ENCODE data around the gene C2CD4C. TPM values are rescaled to one million over a fixed set of nuclear protein-coding genes. Genes with fewer than 3 reads are reported as not detected.

Gene C2CD4C
- total RNA-seq, 1 experiment from 2014 or later: 7.1 TPM

GRCh38 chr19:424546-424945, 15.6 kb upstream of the C2CD4C start:
- Histone ChIP-seq H3K4me2 (ENCODE audit: low read length) (no peak overlapping the region), H3K4me3 (replicated peaks in 1 of 2; ENCODE audit: low read depth in 1 of 2, low read length in 2 of 2) (no peak overlapping the region), H3K9me3 (ENCODE audit: control insufficient read depth in 1 of 2, insufficient read depth in 1 of 2, low read depth in 1 of 2, low read length in 2 of 2) (no peaks in the 10 kb centered on the region), H3K4me1 (ENCODE audit: control insufficient read depth in 1 of 2, insufficient read depth in 2 of 2, low read length in 2 of 2) (no peaks in the 10 kb centered on the region), H3K79me2 (ENCODE audit: insufficient read depth, low read length) (no peaks in the 10 kb centered on the region), H3K9ac (ENCODE audit: low read length) (no peak overlapping the region), H3K27me3 (ENCODE audit: insufficient read depth, low read length) (no peaks in the 10 kb centered on the region), H3K36me3 (ENCODE audit: control insufficient read depth in 1 of 2, insufficient read depth in 2 of 2, low read length in 2 of 2) (no peaks in the 10 kb centered on the region), H4K20me1 (ENCODE audit: insufficient read depth) (no peaks in the 10 kb centered on the region), H2AFZ (ENCODE audit: low read depth, low read length, poor library complexity, severe bottlenecking) (no peak overlapping the region), H3K27ac (ENCODE audit: low read depth, low read length) (no peak overlapping the region), H3K9me2 (ENCODE audit: insufficient read depth) (no peaks in the 10 kb centered on the region)
- ChIA-PET POLR2A (no interaction called here), CTCF (no interaction called here), RAD21 (ENCODE audit: low non-redundant PET in 1 of 2, low total read pairs in 2 of 2, uncharacterized antibody in 2 of 2, unreplicated experiment in 2 of 2) (no interaction called here)
- ATAC-seq (no peak), DNase-seq (ENCODE audit: low read depth, low spot score) (no peak)
- intact Hi-C loops (cut with micrococcal nuclease): no loop called here
- no TSS peak for BruUV-seq (replicated peaks)
- TF ChIP-seq EZH2phosphoT487 (IDR thresholded peaks at IDR 0.05; ENCODE audit: borderline replicate concordance): no peak
- TF ChIP-seq ATF3 (IDR thresholded peaks at IDR 0.05): no peak
- TF ChIP-seq JUND (IDR thresholded peaks at IDR 0.05): no peak
- no peak for TF ChIP-seq ZBTB33 (IDR thresholded peaks at IDR 0.05; ENCODE audit: extremely low read depth, insufficient replicate concordance, low read length)
- TF ChIP-seq SRF (IDR thresholded peaks at IDR 0.05; ENCODE audit: low read depth): no peak
- TF ChIP-seq SIN3A (IDR thresholded peaks at IDR 0.05; ENCODE audit: low read depth): no peak
- no peak for TF ChIP-seq REST (IDR thresholded peaks at IDR 0.05; ENCODE audit: low read depth)
- no peak for TF ChIP-seq ZFX (IDR thresholded peaks at IDR 0.05)
- no peak for TF ChIP-seq YY1 (IDR thresholded peaks at IDR 0.05; ENCODE audit: extremely low read depth, insufficient replicate concordance, low read depth, low read length)
- TF ChIP-seq CEBPB (IDR thresholded peaks at IDR 0.05; ENCODE audit: low read depth): no peak
- TF ChIP-seq MAX (IDR thresholded peaks at IDR 0.05): no peak

Data from HCT116 (cell line).